NCI-H345 treated with DMSO at 0.1 percent for 48 hours (cell line): ENCODE data around the gene MZB1.

ENCODE experiments used
- DNase-seq: peaks from one replicate; lab custom pipeline; 2025; ENCODE audit not compliant: unreplicated experiment; lab: John Stamatoyannopoulos, UW

The MZB1 gene

GRCh38 chr5:139340051-139340450 is 49.7 kb downstream of the MZB1 start:
- no peak for DNase-seq
